ENCODE measurements around the gene DTNB. TPM values are rescaled to one million over a fixed set of nuclear protein-coding genes. Genes with fewer than 3 reads are reported as not detected.

DTNB gene
- total RNA-seq, 1 donor from 2014 or later, result 8.5 TPM

DNA sequence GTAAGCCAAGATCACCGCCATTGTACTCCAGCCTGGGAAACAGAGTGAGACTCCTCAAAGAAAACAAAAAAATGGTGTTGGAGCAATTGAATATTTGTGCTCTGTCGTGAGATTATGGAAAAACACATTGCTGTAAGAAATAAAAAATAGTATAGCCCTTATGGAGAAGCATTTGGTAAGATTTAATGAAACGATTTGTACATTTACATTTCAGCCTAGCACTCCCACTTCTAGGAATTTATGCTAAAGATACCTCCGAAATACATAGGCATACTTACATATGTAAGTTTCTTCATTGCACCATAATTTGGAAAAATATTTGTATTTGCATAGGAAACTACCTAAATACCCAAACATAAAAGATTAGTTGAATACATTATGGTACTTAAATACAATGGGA, 8.7 kb upstream of the DTNB start:
- no peak overlapping the region for H3K4me3 Mint-ChIP-seq (ENCODE audit: unreplicated experiment)
- H3K9me3 Mint-ChIP-seq (ENCODE audit: low read depth), result no peaks in the 10 kb centered on the region
- no peaks in the 10 kb centered on the region for H3K36me3 Mint-ChIP-seq (ENCODE audit: low read depth)
- H3K27me3 Mint-ChIP-seq (ENCODE audit: low read depth), result no peaks in the 10 kb centered on the region
- no peak for DNase-seq (ENCODE audit: low spot score)
- TF ChIP-seq, protein P1, sequence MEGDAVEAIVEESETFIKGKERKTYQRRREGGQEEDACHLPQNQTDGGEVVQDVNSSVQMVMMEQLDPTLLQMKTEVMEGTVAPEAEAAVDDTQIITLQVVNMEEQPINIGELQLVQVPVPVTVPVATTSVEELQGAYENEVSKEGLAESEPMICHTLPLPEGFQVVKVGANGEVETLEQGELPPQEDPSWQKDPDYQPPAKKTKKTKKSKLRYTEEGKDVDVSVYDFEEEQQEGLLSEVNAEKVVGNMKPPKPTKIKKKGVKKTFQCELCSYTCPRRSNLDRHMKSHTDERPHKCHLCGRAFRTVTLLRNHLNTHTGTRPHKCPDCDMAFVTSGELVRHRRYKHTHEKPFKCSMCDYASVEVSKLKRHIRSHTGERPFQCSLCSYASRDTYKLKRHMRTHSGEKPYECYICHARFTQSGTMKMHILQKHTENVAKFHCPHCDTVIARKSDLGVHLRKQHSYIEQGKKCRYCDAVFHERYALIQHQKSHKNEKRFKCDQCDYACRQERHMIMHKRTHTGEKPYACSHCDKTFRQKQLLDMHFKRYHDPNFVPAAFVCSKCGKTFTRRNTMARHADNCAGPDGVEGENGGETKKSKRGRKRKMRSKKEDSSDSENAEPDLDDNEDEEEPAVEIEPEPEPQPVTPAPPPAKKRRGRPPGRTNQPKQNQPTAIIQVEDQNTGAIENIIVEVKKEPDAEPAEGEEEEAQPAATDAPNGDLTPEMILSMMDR (IDR thresholded peaks at IDR 0.05), result no peak
- H3K27ac Mint-ChIP-seq (ENCODE audit: unreplicated experiment), result no peak overlapping the region
- no peaks in the 10 kb centered on the region for H3K4me1 Mint-ChIP-seq (ENCODE audit: low read depth)

DNA sequence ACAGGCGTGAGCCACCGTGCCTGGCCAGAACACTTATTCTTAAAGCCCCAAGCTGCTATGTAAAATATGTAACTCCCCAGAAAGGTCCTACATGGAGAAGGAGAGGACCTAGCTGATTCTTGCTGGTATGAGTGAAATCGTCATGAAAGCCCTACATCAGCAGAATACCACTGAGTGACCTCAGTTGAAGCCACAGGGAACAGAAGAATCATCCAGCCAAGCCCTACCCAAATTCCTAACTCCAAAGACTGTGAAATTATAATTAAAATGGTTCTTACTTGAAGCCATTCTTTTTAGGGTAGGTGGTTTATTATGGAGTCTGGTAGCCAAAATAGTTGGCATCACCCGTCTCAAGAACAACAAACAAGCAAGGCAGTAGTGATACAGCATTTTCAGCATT, 4.5 kb upstream of the DTNB start:
- DNase-seq (ENCODE audit: low spot score), result no peak
- Mint-ChIP-seq H3K9me3 (ENCODE audit: low read depth) (peaks cover 3% of the 10 kb centered on the region), H3K27me3 (ENCODE audit: low read depth) (no peaks in the 10 kb centered on the region), H3K36me3 (ENCODE audit: low read depth) (no peaks in the 10 kb centered on the region), H3K27ac (ENCODE audit: unreplicated experiment) (no peak overlapping the region), H3K4me3 (ENCODE audit: unreplicated experiment) (no peak overlapping the region), H3K4me1 (ENCODE audit: low read depth) (no peaks in the 10 kb centered on the region)
- TF ChIP-seq, protein P1 (IDR thresholded peaks at IDR 0.05), result no peak

DNA sequence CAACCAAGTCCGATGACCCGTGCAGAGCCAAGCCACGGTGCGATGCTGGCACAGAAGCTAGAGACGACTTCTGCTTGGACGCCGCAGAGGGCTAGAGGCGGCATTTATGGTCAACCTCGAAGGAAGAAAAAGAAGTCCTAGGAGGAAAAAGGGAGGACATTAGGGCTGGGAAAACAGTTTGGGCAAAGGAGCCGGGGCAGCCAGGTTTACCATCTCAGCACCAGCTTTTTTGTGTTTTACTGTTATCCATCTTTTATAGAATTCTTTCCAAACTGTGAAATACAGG, 643 bp upstream of the DTNB start:
- H3K27ac Mint-ChIP-seq (ENCODE audit: unreplicated experiment), result no peak overlapping the region
- no peak for DNase-seq (ENCODE audit: low spot score)

DNA sequence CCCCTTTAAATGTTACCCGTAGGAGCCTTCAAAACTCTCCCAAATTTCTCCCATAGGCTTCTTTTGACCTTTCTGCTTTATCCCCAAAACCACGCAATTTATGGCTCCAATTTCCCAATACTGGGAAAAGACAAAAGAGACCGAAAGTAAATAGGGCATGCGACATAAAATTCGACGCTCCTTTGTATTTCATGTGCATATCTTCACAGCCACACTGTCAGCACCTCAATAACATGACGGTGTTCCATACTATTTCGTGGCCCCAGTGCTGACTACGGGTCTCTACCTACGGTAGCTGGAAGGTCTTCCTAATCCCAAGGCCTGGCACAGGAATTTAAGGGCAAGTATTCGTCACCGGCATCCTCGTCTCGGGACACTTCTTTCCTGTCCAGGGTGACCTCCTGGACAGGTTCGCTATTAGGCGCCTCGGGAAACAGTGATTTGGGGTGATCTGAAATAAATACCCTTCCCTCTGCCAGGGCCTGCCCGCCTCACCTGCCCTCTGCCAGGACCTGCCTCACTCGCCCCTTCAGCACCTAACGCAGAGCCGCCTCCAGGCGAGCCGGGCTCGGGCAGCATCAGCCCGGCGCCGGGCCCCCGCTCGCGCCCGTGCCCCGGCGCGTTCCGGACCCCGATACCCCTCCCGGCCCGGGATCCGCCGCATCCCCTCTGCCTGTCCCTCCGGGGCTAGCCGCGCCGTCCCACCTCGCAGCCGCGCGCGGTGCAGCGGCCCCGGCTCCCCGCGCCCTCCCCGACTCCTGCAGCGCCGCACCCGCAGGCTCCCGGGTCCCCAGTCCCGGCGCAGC, 680 bp downstream of the DTNB start:
- H3K9me3 Mint-ChIP-seq (ENCODE audit: low read depth), result peaks cover 3% of the 10 kb centered on the region
- no peaks in the 10 kb centered on the region for H3K27me3 Mint-ChIP-seq (ENCODE audit: low read depth)
- TF ChIP-seq, protein P1 (IDR thresholded peaks at IDR 0.05), result peak; percentile 25
- DNase-seq (ENCODE audit: low spot score), result no peak
- peaks cover 11% of the 10 kb centered on the region for H3K4me1 Mint-ChIP-seq (ENCODE audit: low read depth)
- H3K4me3 Mint-ChIP-seq (ENCODE audit: unreplicated experiment), result peak overlapping the region; percentile 70
- H3K36me3 Mint-ChIP-seq (ENCODE audit: low read depth), result no peaks in the 10 kb centered on the region
- no peak overlapping the region for H3K27ac Mint-ChIP-seq (ENCODE audit: unreplicated experiment)

More for the DNA sequence above, 643 bp upstream of the DTNB start:
- Mint-ChIP-seq H3K4me1 (ENCODE audit: low read depth) (peaks cover 11% of the 10 kb centered on the region), H3K4me3 (ENCODE audit: unreplicated experiment) (peak overlapping the region; percentile 73), H3K27me3 (ENCODE audit: low read depth) (no peaks in the 10 kb centered on the region), H3K36me3 (ENCODE audit: low read depth) (no peaks in the 10 kb centered on the region), H3K9me3 (ENCODE audit: low read depth) (peaks cover 3% of the 10 kb centered on the region)
- TF ChIP-seq, protein P1 (IDR thresholded peaks at IDR 0.05), result no peak

DNA sequence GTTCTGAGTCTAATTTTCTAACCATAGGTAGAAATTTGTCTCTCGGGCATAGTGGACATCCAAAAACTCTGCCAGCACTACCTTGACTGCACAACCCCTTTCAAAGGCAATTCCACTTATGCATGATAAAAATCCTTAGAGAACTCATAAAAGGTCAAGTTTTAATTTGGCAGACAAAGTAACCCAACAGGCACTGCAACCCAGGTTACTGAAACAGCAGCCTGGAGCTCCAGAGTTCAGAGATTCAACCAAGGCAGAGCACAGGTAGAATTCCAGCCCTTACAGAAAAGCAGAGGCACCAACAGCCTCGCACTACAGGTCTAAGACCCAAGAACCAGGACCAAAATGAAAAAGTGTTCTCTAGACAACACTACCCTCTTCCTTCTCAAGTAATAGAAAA, 1.8 kb downstream of the DTNB start:
- Mint-ChIP-seq H3K36me3 (ENCODE audit: low read depth) (no peaks in the 10 kb centered on the region), H3K4me3 (ENCODE audit: unreplicated experiment) (no peak overlapping the region), H3K9me3 (ENCODE audit: low read depth) (peaks cover 2% of the 10 kb centered on the region), H3K4me1 (ENCODE audit: low read depth) (peaks cover 11% of the 10 kb centered on the region), H3K27me3 (ENCODE audit: low read depth) (no peaks in the 10 kb centered on the region), H3K27ac (ENCODE audit: unreplicated experiment) (no peak overlapping the region)
- TF ChIP-seq, protein P1 (IDR thresholded peaks at IDR 0.05), result no peak
- no peak for DNase-seq (ENCODE audit: low spot score)
